ENCODE data around the gene PHC3. TPM values are rescaled to one million over a fixed set of nuclear protein-coding genes. Genes with fewer than 3 reads are reported as not detected.

The PHC3 gene
- total and polyA plus RNA-seq, 9 donors = 9.9 to 121 (median 90.2) TPM

DNA sequence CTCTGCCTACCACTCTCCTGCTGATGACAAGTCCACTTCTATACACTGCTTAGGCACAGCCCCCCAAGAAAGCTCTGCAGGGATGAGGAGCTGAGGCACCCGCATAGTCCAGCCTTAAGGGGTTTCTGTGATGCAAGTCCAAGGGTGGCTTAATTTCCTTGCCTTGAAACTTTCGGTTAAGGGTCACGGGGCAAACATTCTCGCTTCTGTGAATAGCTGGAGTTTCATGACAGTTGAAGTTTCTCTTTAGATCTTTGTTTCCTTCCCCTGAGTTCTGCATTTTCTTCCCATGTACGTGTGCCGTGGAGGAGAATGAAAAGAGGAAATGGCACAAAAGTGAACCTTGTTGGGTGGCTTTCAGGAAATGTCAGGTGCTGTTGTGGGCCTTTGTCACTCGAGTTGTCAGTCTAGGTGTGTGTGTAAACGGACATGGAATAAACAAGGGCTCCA lies 136.7 kb downstream of the PHC3 start:
- Histone ChIP-seq H3K27ac (no peak overlapping the region), H3K9me3 (no peaks in the 10 kb centered on the region)
- 87 to 92% (median 90%) methylated on average over 8 of the region's 8 CpGs for WGBS, 3 donors

DNA sequence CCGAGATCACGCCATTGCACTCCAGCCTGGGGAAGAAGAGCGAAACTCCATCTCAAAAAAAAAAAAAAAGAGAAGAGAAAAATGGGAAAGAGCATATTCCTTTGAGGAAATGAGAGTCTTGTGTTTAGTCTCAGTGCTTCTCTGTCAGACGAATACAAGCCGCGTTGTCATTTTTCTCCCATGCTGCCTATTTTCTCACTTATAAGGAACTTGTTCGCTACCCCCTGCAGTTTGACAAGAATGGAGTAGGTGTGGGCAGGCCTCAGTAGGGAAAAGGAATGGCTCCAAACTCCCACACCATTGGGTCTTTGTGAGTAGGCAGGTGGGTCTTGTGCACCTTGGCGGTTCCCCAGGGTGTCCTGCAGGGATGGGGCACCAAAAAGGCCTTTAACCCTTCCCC lies 137.3 kb downstream of the PHC3 start:
- intact Hi-C loops (cut with DNase I) = no loop called here
- H3K4me1 ChIP-seq (ENCODE audit: insufficient read depth) = no peaks in the 10 kb centered on the region
- no peak overlapping the region for H3K4me3 ChIP-seq
- DNase-seq = no peak
- TF ChIP-seq, protein P1, sequence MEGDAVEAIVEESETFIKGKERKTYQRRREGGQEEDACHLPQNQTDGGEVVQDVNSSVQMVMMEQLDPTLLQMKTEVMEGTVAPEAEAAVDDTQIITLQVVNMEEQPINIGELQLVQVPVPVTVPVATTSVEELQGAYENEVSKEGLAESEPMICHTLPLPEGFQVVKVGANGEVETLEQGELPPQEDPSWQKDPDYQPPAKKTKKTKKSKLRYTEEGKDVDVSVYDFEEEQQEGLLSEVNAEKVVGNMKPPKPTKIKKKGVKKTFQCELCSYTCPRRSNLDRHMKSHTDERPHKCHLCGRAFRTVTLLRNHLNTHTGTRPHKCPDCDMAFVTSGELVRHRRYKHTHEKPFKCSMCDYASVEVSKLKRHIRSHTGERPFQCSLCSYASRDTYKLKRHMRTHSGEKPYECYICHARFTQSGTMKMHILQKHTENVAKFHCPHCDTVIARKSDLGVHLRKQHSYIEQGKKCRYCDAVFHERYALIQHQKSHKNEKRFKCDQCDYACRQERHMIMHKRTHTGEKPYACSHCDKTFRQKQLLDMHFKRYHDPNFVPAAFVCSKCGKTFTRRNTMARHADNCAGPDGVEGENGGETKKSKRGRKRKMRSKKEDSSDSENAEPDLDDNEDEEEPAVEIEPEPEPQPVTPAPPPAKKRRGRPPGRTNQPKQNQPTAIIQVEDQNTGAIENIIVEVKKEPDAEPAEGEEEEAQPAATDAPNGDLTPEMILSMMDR (IDR thresholded peaks at IDR 0.05) = no peak
- TF ChIP-seq EP300 (IDR thresholded peaks at IDR 0.05) (no peak), POLR2A (IDR thresholded peaks at IDR 0.05) (no peak)
- 93 to 96% (median 95%) methylated on average over 8 of the region's 8 CpGs for WGBS, 3 donors
- no peaks in the 10 kb centered on the region for H3K9me3 ChIP-seq
- H3K27me3 ChIP-seq = no peaks in the 10 kb centered on the region
- no peak overlapping the region for H3K27ac ChIP-seq
- H3K36me3 ChIP-seq = no peaks in the 10 kb centered on the region

More for the DNA sequence above, 136.7 kb downstream of the PHC3 start:
- intact Hi-C loops (cut with DNase I) = no loop called here
- Histone ChIP-seq H3K27me3 (no peaks in the 10 kb centered on the region), H3K36me3 (no peaks in the 10 kb centered on the region), H3K4me1 (ENCODE audit: insufficient read depth) (no peaks in the 10 kb centered on the region), H3K4me3 (no peak overlapping the region)
- TF ChIP-seq EP300 (IDR thresholded peaks at IDR 0.05) (no peak), POLR2A (IDR thresholded peaks at IDR 0.05) (no peak)
- TF ChIP-seq, protein P1 (IDR thresholded peaks at IDR 0.05) = no peak
- no peak for DNase-seq

- H3K36me3 ChIP-seq = no peaks in the 10 kb centered on the region
- H3K4me1 ChIP-seq (ENCODE audit: insufficient read depth) = no peaks in the 10 kb centered on the region
- no peak overlapping the region for H3K4me3 ChIP-seq
- TF ChIP-seq POLR2A (IDR thresholded peaks at IDR 0.05) (no peak), EP300 (IDR thresholded peaks at IDR 0.05) (no peak)
- no peaks in the 10 kb centered on the region for H3K9me3 ChIP-seq
- no peak for DNase-seq
- intact Hi-C loops (cut with DNase I) = no loop called here
- no peak overlapping the region for H3K27ac ChIP-seq
- 74 to 84% (median 75%) methylated on average over 7 of the region's 7 CpGs for WGBS, 3 donors
- no peaks in the 10 kb centered on the region for H3K27me3 ChIP-seq
These were observed 138.0 kb downstream of the PHC3 start for GRCh38 chr3:170043506-170043905.

- Histone ChIP-seq H3K36me3 (no peaks in the 10 kb centered on the region), H3K4me1 (ENCODE audit: insufficient read depth) (peaks cover 2% of the 10 kb centered on the region), H3K27me3 (no peaks in the 10 kb centered on the region), H3K4me3 (no peak overlapping the region), H3K9me3 (no peaks in the 10 kb centered on the region), H3K27ac (no peak overlapping the region)
- intact Hi-C loops (cut with DNase I) = no loop called here
- no peak for DNase-seq
- WGBS, 3 donors = 12 to 17% (median 15%) methylated on average over 8 of the region's 8 CpGs
- TF ChIP-seq POLR2A (IDR thresholded peaks at IDR 0.05) = no peak
- TF ChIP-seq, protein P1 (IDR thresholded peaks at IDR 0.05) = no peak
- no peak for TF ChIP-seq EP300 (IDR thresholded peaks at IDR 0.05)
These were observed 141.1 kb downstream of the PHC3 start for GRCh38 chr3:170040418-170040817.

GRCh38 chr3:170038434-170039110 lies 143.0 kb downstream of the PHC3 start:
- Histone ChIP-seq H3K4me3 (peak overlapping the region; percentile 44), H3K36me3 (no peaks in the 10 kb centered on the region), H3K9me3 (no peaks in the 10 kb centered on the region), H3K4me1 (ENCODE audit: insufficient read depth) (peaks cover 2% of the 10 kb centered on the region), H3K27me3 (no peaks in the 10 kb centered on the region), H3K27ac (no peak overlapping the region)
- intact Hi-C loops (cut with DNase I) = no loop called here
- 8 to 10% (median 10%) methylated on average over 51 of the region's 51 CpGs for WGBS, 3 donors
- TF ChIP-seq EP300 (IDR thresholded peaks at IDR 0.05) = no peak
- TF ChIP-seq, protein P1 (IDR thresholded peaks at IDR 0.05) = no peak
- no peak for TF ChIP-seq POLR2A (IDR thresholded peaks at IDR 0.05)
- DNase-seq = no peak
